Activated naive CD8-positive, alpha-beta T cell (primary cell): ENCODE measurements around the gene OIT3.
"Not testable (repeated sequence)": the region's sequence is repeated elsewhere in the genome, so short reads cannot be mapped to it uniquely, and the experiment has no call there.

Experiments
- H3K27ac Mint-ChIP-seq: one replicate; pipeline ENCODE4 v1.8.0; 2021; ENCODE audit warnings: mixed read lengths
- H3K27me3 Mint-ChIP-seq: one replicate; pipeline ENCODE4 v1.8.0; 2021; ENCODE audit warnings: mixed read lengths
- H3K36me3 Mint-ChIP-seq: one replicate; pipeline ENCODE4 v1.8.0; 2021; ENCODE audit warnings: mixed read lengths
- H3K4me1 Mint-ChIP-seq: one replicate; pipeline ENCODE4 v1.8.0; 2021; ENCODE audit warnings: low read depth, mixed read lengths
- H3K4me3 Mint-ChIP-seq: one replicate; pipeline ENCODE4 v1.8.0; 2021; ENCODE audit warnings: mild to moderate bottlenecking, mixed read lengths
- H3K9me3 Mint-ChIP-seq: one replicate; pipeline ENCODE4 v1.8.0; 2021; ENCODE audit warnings: low read depth, mixed read lengths

Gene OIT3

DNA sequence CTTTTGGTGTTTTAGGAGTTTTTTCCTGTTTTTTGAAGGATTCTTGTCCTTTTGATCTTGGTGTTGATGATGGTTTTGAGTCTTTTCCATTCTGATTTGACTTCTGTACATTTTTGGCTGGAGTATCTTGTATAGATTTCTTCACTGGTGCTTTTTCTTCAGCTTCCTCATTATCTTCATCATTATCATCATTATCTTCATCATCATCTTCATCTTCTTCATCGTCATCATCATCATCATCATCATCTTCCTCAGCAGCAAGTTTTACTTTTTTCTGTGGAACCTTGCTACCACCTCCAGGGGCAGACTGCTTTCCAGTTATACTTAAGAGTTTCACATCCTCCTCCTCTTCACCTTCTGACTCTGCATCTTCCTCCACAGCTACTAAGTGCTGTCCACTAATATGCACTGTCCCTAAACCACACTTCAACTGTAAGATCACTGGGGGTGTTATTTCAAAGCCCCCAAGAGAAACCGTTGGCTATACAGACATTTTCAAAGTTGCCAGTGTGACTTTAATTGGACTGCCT lies 24.3 kb downstream of the OIT3 start:
- H3K27me3 Mint-ChIP-seq, H3K27ac Mint-ChIP-seq, H3K4me1 Mint-ChIP-seq, H3K4me3 Mint-ChIP-seq: not testable (repeated sequence)
- H3K36me3 Mint-ChIP-seq = peaks cover 11% of the 10 kb centered on the region
- H3K9me3 Mint-ChIP-seq = peaks cover 21% of the 10 kb centered on the region

DNA sequence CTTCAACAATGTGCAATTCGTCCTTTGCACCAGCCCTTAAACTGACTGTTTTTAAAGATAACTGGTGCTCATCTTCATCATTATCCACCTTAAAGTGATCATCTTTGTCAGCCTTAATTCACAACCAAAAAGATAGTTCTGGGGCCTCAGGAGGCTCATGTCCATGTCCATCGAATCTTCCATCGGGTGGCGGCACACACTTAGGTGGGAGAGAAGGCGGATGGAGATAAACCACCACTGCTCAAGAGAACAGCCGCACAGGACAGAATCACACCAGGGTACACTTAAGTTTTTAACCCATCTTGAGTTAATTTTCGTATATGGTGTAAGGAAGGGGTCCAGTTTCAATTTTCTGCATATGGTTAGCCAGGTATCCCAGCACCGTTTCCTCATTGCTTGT lies 24.8 kb downstream of the OIT3 start:
- Mint-ChIP-seq H3K4me1 (no peaks in the 10 kb centered on the region), H3K4me3 (no peak overlapping the region), H3K9me3 (peaks cover 21% of the 10 kb centered on the region), H3K27ac (no peak overlapping the region), H3K36me3 (peaks cover 11% of the 10 kb centered on the region), H3K27me3 (peaks cover 9% of the 10 kb centered on the region)

DNA sequence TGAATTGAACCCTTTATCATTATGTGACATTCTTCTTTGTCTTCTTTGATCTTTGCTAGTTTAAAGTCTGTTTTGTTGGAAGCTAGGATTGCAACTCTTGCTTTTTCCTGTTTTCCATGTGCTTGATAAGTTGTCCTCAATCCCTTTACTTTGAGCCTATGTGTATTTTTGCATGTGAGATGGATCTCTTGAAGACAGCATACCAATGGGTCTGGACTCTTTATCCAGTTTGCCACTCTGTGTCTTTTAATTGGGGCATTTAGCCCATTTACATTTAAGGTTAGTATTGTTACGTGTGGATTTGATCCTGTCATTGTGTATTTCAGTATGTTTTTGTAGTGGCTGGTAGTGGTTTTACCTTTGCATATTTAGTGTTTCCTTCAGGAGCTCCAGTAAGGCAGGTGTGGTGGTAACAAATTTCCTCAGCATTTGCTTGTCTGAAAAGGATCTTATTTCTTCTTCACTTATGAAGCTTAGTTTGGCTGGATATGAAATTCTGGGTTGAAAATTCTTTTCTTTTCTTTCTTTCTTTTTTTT lies 27.7 kb downstream of the OIT3 start:
- Mint-ChIP-seq H3K9me3 (peaks cover 21% of the 10 kb centered on the region), H3K36me3 (peaks cover 13% of the 10 kb centered on the region), H3K27me3 (peaks cover 13% of the 10 kb centered on the region)
- not testable (repeated sequence) for H3K4me1 Mint-ChIP-seq, H3K27ac Mint-ChIP-seq, H3K4me3 Mint-ChIP-seq

DNA sequence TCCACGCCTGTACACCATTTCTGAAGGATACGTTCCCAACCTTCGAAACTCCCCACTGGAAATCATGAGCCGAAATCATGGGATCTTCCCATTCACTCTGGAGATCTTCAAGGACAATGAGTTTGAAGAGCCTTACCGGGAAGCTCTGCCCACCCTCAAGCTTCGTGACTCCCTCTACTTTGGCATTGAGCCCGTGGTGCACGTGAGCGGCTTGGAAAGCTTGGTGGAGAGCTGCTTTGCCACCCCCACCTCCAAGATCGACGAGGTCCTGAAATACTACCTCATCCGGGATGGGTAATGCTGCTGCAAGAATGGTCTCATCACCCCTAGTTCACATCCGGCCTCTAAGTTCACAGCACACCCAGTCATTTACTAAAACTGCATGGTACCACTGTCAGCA lies 30.8 kb downstream of the OIT3 start:
- no peaks in the 10 kb centered on the region for H3K4me1 Mint-ChIP-seq
- H3K4me3 Mint-ChIP-seq = no peak overlapping the region
- no peak overlapping the region for H3K27ac Mint-ChIP-seq
- peaks cover 13% of the 10 kb centered on the region for H3K36me3 Mint-ChIP-seq
- peaks cover 13% of the 10 kb centered on the region for H3K27me3 Mint-ChIP-seq
- peaks cover 21% of the 10 kb centered on the region for H3K9me3 Mint-ChIP-seq

DNA sequence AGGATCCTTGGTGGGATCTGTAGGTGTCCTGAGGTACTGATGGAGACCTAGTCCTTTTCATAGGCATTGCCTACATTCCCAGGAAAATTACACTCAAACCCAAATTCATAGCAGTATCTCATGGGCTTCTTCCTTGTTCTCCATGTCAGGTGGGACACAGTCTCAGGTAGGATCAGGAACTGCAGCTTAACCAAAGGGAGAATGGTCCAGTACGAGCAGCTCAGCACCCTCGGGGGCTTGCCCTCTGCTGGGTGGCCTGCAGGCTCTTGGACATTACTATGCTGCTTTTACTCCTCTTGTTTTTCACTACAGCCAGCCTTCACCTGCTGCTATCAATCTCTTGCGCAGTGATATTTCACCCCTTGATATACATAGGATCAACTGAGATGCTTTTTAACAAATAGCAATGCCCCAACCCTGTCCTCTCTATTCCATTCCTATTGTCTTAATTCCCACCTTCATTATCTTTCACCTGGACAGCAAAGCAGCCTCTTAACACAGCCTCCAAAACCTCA lies 32.5 kb downstream of the OIT3 start:
- H3K9me3 Mint-ChIP-seq = peaks cover 10% of the 10 kb centered on the region
- H3K36me3 Mint-ChIP-seq = peaks cover 5% of the 10 kb centered on the region
- no peak overlapping the region for H3K27ac Mint-ChIP-seq
- H3K27me3 Mint-ChIP-seq = peaks cover 4% of the 10 kb centered on the region
- H3K4me3 Mint-ChIP-seq = no peak overlapping the region
- H3K4me1 Mint-ChIP-seq = no peaks in the 10 kb centered on the region

DNA sequence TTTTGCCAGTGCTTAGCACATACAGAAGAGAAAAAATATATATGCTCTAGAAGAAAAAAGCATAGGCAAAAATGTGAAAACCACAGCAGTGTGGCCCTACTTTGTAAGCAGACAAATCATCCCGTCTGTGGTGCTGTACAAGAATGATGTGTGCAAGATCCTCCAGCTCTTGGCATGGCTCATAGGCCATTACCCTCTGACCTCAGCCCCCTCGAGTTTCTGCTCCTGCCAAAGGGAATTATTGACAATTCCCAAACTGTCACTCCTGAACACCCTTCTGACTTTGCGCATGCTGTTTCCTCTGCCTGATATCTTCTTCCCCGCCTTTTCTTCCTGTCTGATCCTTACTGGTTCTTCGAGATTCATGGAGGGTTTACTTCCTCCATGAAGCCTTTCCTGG lies 33.9 kb downstream of the OIT3 start:
- H3K9me3 Mint-ChIP-seq = peaks cover under 1% of the 10 kb centered on the region
- no peaks in the 10 kb centered on the region for H3K4me1 Mint-ChIP-seq
- H3K27ac Mint-ChIP-seq = no peak overlapping the region
- no peak overlapping the region for H3K4me3 Mint-ChIP-seq
- H3K36me3 Mint-ChIP-seq = peaks cover 2% of the 10 kb centered on the region
- peaks cover 4% of the 10 kb centered on the region for H3K27me3 Mint-ChIP-seq

DNA sequence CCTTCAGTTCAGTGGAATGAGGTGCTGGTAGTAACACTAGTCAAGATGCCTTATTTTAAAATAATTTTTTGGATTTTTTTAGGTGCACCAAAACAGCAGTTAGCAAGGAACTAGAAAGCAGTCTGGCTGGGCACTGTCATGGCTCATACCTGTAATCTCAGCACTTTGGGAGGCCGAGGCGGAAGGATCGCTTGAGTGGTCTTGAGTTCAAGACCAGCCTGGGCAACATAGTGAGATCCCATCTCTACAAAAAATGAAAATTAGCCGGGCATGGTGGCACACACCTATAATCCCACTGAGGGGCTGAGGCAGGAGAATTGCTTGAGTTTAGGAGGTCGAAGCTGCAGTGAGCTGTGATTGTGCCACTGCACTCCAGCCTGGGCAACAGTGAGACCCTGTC lies 35.3 kb downstream of the OIT3 start:
- peaks cover 2% of the 10 kb centered on the region for H3K36me3 Mint-ChIP-seq
- H3K9me3 Mint-ChIP-seq = no peaks in the 10 kb centered on the region
- no peak overlapping the region for H3K4me3 Mint-ChIP-seq
- peaks cover 4% of the 10 kb centered on the region for H3K27me3 Mint-ChIP-seq
- H3K4me1 Mint-ChIP-seq = no peaks in the 10 kb centered on the region
- H3K27ac Mint-ChIP-seq = no peak overlapping the region

DNA sequence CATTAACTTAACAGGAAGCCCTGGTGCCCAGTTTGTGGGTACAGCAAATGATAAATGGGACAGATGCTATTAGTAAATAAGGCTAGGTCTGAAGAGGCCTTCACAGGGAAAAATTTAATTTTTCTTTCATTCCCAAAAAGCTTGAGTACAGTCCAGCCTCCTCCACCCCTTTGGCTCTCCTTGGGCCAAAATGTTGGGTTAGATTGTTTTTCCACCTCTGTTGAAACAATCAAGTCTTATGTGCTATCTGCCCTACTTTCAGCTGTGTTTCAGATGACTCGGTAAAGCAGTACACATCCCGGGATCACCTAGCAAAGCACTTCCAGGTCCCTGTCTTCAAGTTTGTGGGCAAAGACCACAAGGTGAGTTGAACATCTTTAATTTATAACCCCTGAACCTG lies 36.7 kb downstream of the OIT3 start:
- Mint-ChIP-seq H3K4me1 (no peaks in the 10 kb centered on the region), H3K4me3 (no peak overlapping the region), H3K27me3 (no peaks in the 10 kb centered on the region), H3K27ac (no peak overlapping the region), H3K9me3 (no peaks in the 10 kb centered on the region), H3K36me3 (no peaks in the 10 kb centered on the region)

DNA sequence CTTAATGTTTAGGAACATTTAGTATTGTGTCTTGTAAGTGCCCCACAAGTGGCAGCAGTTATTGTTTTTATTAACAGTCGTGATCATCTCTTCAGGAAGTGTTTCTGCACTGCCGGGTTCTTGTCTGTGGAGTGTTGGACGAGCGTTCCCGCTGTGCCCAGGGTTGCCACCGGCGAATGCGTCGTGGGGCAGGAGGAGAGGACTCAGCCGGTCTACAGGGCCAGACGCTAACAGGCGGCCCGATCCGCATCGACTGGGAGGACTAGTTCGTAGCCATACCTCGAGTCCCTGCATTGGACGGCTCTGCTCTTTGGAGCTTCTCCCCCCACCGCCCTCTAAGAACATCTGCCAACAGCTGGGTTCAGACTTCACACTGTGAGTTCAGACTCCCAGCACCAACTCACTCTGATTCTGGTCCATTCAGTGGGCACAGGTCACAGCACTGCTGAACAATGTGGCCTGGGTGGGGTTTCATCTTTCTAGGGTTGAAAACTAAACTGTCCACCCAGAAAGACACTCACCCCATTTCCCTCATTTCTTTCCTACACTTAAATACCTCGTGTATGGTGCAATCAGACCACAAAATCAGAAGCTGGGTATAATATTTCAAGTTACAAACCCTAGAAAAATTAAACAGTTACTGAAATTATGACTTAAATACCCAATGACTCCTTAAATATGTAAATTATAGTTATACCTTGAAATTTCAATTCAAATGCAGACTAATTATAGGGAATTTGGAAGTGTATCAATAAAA lies 38.9 kb downstream of the OIT3 start:
- H3K4me1 Mint-ChIP-seq = no peaks in the 10 kb centered on the region
- no peak overlapping the region for H3K27ac Mint-ChIP-seq
- no peak overlapping the region for H3K4me3 Mint-ChIP-seq
- H3K9me3 Mint-ChIP-seq = no peaks in the 10 kb centered on the region
- no peaks in the 10 kb centered on the region for H3K36me3 Mint-ChIP-seq
- H3K27me3 Mint-ChIP-seq = no peaks in the 10 kb centered on the region

DNA sequence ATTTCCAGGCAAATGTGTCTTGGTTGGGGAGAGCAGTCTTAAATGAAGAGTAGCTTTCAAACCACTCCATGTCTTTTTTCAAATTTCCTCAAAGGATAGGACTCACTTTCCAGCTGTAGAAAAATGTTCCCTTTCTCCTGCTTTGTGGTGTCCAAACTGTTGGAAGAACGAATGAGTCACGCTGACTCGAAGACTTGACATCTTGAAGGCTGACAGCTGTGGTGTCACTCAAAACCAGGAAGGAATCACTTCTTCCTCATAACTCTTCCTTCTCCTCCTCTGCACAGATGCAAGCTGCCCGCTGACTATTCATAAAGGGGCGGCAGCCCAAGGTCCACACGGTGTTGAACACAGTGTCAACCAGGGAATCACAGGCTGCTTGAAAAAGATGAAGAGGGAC lies 41.8 kb downstream of the OIT3 start:
- H3K36me3 Mint-ChIP-seq = no peaks in the 10 kb centered on the region
- H3K4me1 Mint-ChIP-seq = no peaks in the 10 kb centered on the region
- H3K4me3 Mint-ChIP-seq = no peak overlapping the region
- no peaks in the 10 kb centered on the region for H3K27me3 Mint-ChIP-seq
- no peaks in the 10 kb centered on the region for H3K9me3 Mint-ChIP-seq
- no peak overlapping the region for H3K27ac Mint-ChIP-seq

DNA sequence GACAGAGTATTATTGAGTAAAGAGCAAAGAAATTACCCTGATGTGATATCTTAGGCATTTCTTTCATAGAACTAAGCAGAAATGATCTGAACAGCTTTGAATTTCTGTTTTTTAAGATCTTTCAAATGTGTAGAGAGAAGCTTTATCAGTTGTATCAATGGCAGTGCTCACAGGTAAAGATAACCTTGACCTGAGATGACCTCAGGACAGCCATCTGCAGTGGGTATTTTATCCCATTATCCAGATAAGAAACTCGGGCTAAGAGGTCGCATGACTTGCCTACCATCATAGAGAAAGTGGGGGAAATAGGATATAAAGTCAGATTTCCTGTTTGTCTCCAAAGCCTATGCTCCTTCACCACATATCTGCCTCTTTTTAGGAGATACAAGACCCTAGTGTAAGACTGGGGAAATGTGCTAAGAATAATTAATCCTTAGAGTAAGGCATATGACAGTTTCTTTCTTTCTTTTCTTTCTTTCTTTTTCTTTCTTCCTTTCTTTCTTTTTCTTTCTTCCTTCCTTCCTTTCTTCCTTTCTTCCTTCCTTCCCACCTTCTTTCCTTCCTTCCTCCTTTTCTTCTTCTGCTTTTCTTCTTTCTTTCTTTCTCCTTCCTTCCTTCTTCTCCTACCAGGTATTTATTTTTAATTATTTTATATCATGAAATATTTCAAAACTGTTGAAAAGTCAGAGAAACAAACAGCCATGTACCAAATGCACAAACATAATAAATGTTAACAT lies 50.1 kb downstream of the OIT3 start:
- H3K36me3 Mint-ChIP-seq = no peaks in the 10 kb centered on the region
- no peak overlapping the region for H3K27ac Mint-ChIP-seq
- H3K4me3 Mint-ChIP-seq = no peak overlapping the region
- H3K27me3 Mint-ChIP-seq = peaks cover 8% of the 10 kb centered on the region
- peaks cover 7% of the 10 kb centered on the region for H3K4me1 Mint-ChIP-seq
- no peaks in the 10 kb centered on the region for H3K9me3 Mint-ChIP-seq

DNA sequence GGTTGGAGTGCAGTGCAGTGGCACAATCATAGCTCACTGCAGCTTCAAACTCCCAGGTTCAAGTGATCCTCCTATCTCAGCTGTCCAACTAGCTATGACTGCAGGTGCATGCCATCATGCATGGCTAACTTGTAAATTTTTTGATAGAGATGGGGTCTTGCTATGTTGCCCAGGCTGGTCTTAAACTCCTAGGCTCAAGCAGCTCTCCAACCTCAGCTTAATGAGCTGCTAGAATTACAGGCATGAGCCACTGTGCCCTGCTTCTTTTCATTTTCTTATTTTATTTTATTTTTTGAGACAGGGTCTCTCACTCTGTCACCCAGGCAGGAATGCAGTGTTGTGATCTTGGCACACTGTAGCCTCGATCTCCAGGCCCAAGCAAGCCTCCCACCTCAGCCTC lies 53.4 kb downstream of the OIT3 start:
- Mint-ChIP-seq H3K9me3 (no peaks in the 10 kb centered on the region), H3K4me1 (no peaks in the 10 kb centered on the region), H3K27ac (no peak overlapping the region), H3K4me3 (no peak overlapping the region), H3K27me3 (peaks cover 6% of the 10 kb centered on the region), H3K36me3 (no peaks in the 10 kb centered on the region)

DNA sequence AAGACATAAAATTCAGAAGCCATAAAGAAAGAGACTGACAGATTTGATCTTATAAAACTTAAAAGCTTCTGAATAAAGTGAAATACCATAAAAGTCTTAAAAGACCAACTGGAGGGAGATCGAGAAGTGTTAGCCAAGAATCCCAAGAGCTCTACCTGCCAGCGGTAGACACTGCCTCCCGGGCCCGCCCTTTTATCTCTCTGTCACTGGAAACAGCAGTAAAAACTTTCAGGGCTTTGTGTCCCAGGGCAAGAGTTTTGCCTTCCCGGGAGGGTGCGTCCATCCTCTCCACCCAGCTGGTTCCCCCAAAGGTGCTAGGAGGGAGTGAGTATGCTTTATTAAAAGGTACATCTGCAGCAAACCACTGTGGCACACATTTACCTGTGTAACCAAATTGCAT lies 55.2 kb downstream of the OIT3 start:
- peaks cover 6% of the 10 kb centered on the region for H3K27me3 Mint-ChIP-seq
- no peaks in the 10 kb centered on the region for H3K4me1 Mint-ChIP-seq
- no peaks in the 10 kb centered on the region for H3K36me3 Mint-ChIP-seq
- no peaks in the 10 kb centered on the region for H3K9me3 Mint-ChIP-seq
- no peak overlapping the region for H3K4me3 Mint-ChIP-seq
- H3K27ac Mint-ChIP-seq = no peak overlapping the region

DNA sequence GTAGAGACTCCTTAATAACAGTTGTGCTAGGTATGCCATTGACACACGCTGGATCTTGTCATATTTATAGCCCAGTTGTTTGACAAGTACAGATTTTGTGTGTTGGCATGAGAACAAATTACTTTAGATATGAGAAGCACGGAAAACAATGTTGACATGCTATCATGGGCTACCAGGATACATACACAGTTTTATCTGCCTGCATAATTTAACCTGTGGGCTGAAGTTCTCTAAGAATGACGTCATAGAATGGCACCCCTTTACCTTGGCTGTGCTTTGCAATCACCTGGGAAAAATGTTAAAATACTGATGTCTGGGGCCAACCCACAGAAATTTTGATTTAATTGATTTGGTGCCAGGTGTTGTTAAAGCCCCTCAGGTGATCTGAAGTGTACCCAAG lies 58.2 kb downstream of the OIT3 start:
- Mint-ChIP-seq H3K4me1 (no peaks in the 10 kb centered on the region), H3K27ac (no peak overlapping the region), H3K27me3 (peaks cover 8% of the 10 kb centered on the region), H3K4me3 (no peak overlapping the region), H3K9me3 (no peaks in the 10 kb centered on the region), H3K36me3 (no peaks in the 10 kb centered on the region)

DNA sequence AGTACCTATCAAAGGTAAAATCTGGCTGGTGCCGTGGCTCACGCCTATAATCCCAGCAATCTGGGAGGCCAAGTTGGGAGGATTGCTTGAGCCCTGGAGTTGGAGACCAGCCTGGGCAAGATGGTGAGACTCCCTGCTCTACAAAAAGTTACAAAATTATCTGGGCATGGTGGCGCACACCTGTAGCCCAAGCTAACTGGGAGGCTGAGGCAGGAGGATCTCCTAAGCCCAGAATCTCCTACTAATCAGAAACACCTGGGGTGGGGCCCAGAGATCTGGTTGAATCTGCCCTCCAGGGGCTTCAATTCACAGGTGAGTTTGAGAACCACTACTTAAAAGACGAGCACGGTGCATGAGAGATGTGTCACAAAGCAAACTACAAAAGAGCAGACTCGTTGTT lies 58.6 kb downstream of the OIT3 start:
- Mint-ChIP-seq H3K9me3 (no peaks in the 10 kb centered on the region), H3K27me3 (peaks cover 8% of the 10 kb centered on the region), H3K4me3 (no peak overlapping the region), H3K36me3 (no peaks in the 10 kb centered on the region), H3K4me1 (no peaks in the 10 kb centered on the region), H3K27ac (no peak overlapping the region)
